GDM1 (cell line): ENCODE data around the gene MPND.
"Not testable (repeated sequence)": the region's sequence is repeated elsewhere in the genome, so short reads cannot be mapped to it uniquely, and the experiment has no call there.

Source experiments
- DNase-seq: peaks from one replicate; lab custom pipeline; 2025; lab: John Stamatoyannopoulos, UW

MPND gene

DNA sequence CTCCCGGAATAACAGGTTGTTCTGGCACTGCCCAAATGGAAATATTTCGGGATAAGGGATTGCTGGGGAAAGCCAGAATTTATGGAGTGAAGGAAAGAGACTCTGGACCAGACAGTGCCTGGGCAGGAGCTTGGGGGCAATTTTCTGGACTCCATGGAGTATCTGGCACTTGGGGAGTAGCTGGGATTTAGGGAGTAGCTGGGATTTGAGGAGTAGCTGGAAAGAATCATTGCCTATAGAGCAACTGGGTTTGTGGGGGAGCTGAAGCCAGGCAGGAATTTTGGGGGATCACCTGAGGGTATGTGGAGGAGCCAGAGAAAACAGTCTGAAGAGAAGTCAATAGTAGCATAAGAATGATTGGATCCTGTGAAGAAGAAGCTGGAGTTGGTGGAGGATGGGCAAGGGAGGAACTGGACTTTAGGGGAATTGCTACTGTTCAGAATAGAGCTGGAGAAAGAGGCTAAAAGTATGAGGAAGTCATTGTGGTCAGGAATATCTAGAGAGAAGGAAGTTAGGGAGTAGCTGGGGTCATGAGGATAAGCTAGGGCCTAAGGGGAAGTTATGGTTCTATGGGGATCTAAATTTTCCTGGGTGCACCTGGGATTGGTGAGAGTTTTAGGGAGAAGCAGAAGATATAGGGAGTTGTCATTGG, 24.2 kb upstream of the MPND start:
- DNase-seq = no peak

DNA sequence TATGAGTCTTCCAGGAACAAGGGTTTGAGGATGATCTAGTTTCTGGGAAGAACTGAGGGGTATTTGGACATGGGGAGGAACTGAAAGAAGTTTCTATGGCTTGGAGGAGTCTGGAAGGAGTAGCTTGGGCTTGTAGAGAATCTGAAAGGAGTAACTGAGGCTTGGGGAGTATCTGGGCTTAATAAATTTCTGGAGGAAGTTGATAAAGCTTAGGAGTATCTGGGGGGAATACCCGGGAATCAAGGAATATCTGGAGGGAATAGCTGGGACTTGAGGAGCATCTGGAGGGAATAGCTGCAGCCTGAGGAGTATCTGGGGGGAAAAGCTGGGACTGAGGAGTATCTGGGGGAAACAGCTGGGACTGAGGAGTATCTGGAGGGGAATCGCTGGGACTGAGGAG, 22.9 kb upstream of the MPND start:
- DNase-seq = no peak

DNA sequence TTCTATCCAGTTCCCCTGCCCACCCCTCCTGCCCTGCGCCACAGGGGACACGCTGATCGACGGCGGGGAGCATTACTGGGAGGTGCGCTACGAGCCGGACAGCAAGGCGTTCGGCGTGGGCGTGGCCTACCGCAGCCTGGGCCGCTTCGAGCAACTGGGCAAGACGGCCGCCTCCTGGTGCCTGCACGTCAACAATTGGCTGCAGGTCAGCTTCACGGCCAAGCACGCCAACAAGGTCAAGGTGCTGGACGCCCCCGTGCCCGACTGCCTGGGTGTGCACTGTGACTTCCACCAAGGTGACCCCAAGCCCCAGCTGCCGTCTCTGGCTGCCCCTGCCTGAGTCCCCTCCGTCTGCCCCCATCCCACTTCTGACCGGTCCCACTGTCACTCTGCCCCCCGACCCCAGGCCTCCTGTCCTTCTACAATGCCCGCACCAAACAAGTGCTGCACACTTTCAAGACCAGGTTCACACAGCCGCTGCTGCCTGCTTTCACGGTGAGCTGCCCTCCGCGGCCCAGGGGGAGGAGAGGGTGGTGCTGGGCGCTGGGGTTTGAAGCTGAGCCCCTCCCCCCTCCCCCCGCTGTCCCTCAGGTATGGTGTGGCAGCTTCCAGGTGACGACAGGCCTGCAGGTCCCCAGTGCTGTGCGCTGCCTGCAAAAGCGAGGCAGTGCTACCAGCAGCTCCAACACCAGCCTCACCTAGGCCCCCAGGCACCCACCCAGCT, 20.3 kb upstream of the MPND start:
- no peak for DNase-seq

DNA sequence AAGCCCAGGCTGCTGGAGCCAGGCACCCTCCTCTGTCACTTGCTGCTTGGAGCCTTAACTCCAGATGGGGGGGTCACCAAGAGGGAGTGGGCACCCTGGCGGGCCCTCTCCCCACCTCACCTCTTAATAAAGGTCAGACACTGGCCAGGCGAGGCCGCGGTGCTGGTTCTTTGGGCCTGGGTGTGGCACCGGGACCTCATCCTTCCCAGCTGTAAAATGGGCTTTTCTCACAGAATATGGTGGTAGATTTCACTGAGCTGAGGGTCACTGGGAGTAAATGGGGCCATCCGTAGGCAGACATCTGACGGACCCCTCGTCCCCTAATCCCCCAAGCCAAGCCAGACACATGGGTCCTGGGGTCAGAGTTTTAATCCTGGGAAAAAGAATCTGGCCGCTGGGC, 19.7 kb upstream of the MPND start:
- no peak for DNase-seq

DNA sequence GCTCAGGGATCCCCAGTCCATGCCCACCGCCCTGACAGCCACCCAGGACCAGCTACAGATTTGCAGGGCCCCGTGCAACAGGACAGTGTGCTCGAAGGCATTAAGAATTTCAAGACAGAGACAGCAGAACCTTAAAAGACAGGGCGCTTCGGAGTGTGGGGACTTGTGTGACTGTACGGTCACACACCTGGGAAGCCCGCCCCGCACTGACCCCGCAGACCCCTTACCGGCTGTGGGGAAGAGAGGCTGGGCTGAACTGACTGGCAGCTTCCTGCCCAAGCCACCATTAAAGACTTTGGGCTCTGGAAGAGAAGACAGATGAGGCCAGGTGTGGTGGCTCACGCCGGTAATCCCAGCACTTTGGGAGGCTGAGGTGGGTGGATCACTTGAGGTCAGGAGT, 19.1 kb upstream of the MPND start:
- DNase-seq = no peak

DNA sequence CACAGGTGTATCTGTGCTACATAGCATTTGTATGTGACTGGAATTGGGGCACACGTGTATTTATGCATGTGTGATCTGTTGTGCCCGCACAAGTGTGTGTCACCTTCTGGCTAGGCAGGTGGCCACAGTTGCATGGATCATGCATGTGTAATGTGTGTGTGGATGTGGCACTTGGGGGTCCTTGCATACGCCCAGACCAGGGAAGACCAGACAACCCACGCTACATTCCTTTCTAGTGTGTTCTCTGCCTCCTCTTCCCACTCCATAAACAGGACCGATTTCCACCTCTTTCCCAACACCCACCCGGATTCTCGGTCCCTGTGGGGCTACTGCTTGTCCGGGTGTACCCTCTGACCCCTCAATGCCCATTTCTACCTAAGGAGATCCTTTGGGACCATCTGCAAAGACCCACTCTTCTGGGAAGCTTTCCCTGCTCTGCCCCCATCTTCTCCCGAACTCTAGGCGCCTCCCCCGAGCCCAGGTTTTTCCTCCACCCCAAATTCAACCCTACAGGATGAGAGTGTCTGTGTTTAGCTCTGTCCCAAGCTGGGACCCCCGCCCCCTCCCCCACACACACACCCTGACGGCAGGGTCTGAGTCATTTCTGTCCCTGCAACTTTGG, 17.0 kb upstream of the MPND start:
- DNase-seq = no peak

DNA sequence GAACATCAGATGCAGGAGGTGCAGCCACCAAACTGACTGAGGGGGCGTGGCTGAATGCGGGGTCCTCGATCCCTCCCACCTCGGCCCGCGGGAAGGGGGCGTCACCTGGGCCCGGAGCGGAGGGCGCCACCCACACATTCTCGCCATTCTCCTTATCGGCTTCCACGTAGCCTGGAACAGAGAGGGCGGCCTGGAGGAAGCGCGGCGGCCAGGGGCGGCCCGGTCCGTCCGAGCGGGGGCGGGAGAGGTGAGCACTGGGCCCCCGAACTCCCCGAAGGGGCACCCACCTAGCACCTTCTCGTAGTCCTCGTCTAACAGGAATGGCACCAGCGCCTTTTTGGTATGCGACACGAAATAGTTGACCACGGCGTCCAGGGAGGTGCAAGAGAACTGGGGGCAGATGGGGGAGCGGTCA, 16.5 kb upstream of the MPND start:
- no peak for DNase-seq

DNA sequence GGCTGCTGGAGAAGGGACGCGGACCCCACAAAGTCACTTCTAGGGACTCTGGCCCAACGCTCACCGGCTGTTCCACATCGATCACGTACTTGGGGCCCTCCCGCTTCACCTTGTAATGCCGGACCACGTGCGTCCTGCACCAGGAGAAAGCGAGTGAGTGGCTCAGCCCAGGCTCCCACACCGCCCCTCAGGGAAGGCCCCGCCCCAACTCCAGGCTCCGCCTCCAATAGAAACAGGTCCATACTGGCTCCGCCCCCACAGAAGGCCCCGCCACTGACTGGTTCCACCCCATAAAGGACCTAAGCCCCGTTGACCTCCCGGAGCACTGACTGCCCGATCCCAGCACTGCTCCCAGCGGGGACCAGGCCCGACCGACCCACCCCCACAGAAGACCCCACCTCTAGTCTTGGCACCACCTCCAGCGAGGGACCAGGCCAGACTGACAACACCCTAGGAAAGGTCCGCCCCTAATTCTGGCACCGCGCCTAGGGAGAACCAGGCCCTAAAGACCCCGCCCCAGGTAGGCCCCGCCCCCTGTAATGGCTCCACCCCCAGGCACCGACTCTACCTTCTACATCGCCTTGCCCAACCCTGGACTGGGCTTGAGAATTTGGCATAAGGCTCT, 16.0 kb upstream of the MPND start:
- DNase-seq = no peak

DNA sequence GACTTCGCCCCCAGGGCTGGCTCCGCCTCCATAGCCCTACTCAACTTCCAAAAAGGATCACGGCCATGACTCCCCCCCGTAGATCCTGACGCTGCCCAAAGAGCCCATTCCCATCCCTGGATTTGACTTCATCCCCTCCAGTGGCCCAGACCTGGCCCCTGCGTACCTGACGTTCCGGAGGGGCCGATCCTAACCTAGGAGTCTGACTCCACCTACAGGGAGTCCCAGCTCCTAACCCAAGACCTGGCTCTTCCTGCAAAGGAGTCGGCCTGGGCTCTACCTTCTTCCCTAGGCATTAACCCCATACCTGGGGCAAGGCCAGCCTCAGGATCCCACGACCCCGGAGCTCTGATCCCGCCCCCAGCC, 15.5 kb upstream of the MPND start:
- DNase-seq = no peak

DNA sequence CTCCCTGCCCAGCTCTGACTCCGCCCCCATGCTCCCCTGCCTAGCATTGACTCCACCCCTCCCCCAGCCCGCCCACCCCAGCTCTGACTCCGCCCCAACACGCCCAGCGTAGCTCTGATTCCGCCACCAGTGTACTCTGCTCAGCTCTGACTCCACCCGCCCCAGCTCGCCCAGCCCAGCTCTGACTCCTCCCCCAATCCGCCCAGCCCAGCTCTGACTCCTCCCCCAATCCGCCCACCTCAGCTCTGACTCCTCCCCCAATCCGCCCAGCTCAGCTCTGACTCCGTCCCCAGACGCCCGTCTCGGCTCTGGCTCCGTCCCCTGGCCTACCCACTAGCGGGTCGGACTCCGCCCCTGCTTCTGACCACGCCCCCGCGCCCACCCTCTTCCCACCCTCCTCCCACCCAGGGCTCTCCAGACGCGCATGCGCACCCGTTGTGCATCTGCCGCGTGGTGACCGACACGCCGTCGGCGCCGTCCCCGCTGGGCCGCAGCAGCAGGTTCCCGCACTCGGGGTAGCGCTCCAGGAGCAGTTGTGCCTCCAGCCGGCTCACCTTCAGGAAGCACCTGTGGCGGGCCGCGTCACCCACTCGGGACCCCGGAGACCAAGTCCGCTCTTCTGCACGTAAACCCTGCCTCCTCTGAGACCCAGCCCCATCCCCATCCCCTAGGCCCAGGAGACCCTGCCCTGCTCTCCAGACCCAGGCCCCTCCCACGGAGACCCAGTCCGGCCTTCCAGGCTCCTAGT, 14.9 kb upstream of the MPND start:
- DNase-seq = peak; percentile 93

DNA sequence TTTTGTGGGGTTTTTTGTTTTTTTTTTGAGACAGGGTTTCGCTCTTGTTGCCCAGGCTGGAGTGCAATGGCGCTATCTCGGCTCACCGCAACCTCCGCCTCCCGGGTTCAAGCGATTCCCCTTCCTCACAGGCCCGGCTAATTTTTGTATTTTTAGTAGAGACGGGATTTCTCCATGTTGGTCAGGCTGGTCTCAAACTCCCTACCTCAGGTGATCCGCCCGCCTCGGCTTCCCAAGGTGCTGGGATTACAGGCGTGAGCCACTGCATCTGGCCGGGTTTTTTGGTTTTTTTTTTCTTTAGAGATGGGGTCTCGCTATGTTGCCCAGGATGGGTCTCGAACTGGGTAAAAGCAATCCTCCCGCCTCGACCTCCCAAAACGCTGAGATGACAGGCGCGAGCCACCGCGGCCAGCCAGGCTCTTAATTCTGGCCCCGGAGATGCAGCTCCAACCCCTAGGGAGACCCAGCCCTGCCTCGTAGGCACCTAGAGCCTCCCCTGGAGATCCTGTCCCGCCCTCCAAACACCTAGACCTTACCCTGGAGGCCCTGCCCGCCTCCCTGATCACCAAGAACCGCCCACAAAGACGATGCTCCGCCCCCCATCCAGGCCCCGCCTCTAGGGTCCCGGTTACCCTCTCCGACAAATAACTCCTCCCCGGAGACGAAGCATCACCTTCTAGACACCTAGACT, 14.2 kb upstream of the MPND start:
- DNase-seq = not testable (repeated sequence)

DNA sequence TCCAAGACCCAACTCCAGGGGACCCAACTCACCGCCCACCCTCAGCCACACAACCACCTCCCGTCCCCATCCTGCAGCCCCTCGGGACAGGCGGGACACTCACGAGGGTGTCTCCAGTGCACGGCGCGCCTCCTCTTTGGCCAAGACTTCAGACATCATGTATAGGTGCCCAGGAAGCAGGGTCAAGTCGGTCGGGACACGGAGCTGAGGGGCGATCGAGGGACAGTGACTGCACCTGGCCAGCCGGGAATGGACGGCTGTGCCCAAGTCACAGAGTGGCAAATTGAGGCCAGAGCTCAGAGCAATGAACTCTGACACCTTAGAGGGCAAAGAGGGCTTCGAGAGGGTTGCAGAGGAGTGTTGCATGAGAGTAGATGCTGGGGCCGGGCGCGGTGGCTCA, 13.5 kb upstream of the MPND start:
- DNase-seq = no peak

DNA sequence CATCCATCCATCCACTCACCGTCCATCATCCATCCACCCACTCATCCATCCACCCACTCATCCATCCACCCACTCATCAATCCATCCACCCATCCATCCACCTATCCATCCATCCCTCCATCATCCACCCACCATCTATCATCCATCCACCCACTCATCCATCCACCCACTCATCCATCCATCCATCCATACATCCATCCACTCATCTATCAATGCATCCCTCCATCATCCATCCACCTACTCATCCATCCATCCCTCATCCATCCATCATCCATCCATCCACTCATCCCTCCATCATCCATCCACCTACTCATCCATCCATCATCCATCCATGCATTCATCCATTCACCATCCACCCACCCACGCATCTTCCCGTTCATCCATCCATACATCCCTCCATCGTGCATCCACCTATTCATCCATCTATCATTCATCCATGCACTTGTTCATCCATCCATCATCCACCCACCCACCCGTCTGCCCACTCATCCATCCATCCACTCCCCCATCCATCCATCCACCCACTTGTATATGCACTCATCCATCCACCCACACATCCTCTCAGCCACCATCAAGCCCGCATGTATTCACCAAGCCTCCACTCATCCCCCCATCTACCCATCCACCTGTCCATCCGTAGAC, 8.3 kb upstream of the MPND start:
- DNase-seq = no peak

DNA sequence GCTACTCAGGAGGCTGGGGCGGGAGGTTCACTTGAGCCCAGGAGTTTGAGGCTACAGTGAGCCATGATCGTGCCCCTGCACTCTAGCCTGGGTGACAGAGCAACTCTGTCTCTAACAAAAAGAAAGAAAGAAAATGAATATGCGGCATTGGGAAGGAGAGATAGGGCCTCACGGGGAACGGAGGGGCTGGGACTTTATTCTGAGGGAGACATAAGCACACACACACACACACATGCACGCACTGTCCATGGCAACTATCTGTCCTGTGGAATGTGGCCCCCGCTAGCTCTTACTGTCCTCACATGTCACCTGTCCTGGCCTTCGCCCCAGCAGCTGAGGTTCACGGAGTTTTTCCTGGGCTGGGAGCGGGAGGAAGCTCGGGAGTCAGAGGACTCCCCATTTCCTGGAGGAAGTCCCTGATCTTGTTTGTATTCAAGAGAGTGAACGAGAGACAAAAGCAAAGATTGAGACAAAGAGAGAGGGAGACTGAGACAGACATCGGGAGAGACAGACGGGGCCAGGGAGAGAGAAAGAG, 5.4 kb upstream of the MPND start:
- no peak for DNase-seq

DNA sequence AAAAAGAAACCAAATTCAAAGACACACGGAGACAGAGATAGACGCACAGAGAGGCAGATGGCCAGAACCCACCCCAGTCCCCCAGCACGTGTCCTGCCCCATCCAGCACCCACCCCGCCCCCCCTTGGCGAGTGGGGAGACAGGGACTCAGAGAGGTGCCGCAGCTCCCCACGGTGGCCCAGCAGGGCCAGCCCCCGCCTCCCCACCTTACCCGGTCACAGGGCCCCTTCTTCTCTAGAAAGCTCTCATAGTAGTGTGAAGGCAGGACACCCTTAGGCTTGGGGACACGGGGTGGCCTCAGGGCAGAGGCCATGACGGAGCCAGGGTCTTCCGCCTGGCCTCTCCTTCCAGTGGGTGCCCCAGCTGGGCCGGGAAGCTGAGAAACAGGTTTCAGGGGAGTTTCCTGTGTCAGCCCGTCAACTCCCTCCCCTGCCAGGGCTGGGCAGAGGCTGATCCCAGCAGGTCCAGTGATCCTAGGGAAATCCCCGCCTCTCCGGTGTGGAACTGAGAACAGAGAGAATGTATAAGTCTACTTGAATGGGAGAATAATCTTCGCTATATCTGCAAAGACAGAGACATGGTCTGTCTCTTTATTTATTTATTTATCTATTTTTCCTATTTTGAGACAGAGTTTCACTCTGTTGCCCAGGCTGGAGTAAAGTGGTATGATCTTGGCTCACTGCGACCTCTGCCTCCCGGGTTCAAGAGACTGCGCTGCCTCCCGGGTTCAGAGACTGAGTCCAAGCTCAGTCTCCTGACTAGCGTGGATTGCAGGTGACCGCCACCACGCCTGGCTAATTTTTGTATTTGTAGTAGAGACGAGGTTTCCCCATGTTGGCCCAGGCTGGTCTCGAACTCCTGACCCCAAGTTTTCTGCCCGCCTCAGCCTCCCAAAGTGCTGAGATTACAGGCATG, 4.7 kb upstream of the MPND start, which contains the start of gene STAP2:
TSS of gene STAP2 (minus strand) at position 387 of the 915 bp plus-strand sequence. CDS start at position 313, 74 bp downstream.
- no peak for DNase-seq

DNA sequence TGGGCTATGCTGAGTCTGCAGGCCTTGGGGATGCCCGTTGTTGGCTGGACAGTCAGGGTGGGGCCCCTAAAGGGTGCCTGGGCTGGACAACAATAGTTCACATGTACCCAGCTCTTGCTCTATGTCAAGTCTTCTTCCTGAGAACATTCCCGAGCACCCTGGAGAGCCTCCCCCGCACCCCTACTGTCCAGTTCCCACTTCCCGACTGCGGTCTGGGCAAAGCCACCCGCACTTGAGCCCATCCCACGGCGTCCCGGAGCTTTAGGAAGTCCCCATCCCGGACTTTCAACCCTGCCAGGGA, 1.1 kb upstream of the MPND start:
- no peak for DNase-seq

DNA sequence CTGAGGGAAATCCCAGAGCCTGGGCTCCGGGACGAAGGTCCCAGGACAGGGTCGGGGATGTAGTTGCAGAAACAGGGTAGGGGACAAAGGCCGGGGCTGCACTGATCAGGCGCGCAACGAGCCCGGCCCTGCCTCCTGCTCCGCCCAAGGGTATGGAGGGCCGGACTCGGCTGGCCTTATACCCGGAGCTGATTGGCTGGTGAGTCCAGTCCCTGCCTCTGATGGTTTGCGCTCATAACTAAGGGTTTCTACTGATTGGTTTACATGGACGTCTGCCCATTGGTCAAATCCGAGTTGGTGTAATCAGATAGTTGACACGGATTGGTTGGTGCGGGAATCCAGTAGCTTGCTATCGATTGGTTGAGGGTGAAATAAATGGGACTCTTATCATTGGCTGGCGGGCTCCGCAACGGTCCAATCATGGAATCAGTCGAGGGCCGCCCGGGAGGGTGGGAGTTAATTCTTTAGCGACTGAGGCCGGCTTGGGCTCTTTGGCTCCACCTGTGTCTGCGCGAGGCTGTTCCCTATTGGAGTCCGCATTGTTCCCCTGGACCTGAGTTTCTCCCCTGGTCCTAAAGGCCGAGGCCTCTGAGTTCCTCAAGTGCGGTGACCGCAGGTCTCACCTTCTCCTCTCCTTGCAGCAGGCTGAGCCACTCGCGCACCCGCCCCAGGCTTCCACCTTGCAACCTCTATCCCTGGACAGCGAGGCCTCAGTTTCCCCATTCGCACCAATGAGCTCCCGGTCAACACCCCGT, 570 bp upstream of the MPND start:
- DNase-seq = peak; percentile 99

DNA sequence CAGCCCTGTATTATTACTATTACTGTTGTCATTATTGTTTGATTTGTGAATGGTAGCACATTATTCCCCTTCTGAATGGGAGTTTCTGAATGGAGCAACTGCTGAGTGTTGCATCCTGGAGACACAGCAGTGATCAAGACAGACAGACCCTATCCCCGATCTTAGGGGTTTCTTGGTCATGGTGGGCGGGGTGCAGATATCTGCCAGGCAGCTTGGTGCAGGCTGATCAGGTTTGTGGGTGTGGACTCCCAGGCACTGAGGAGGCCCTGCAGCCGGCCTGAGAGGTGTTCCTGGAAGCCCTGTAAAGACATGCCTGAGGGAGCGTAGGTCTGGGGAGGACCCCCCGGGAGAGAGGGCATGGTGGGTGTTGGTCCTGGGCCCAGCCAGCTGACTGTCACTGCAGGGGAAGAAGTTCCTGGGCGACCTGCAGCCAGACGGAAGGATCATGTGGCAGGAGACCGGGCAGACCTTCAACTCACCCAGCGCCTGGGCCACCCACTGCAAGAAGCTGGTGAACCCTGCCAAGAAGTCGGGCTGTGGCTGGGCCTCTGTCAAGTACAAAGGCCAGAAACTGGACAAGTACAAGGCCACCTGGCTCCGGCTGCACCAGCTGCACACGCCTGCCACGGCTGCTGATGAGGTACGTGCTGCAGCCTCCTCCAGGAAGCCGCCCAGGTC, 2.1 kb downstream of the MPND start:
- no peak for DNase-seq

DNA sequence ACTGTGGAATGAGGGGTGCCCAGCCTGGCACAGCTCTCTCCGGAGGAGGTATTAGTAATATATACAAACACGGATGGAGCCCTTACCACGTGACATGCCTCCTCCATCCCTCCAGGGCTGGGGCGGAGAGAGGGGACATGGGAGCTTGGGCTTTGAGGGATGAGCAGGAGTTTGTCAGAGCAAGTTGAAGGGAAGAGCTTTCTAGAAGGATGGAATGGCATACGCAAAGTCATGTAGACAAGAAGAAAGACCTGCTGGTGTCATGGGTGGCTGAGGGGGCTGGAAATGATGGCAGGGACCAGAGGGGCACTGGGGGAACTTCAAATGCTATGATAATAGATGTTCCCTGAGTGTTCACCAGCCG, 2.6 kb downstream of the MPND start:
- DNase-seq = no peak
